Panc1 (cell line): ENCODE results near the gene HLA-DOB. TPM values are rescaled to one million over a fixed set of nuclear protein-coding genes. Genes with fewer than 3 reads are reported as not detected.

Experiments used
- ATAC-seq: fragments of 200-7000 bp; cut with Tn5 transposase; 2 replicates; pipeline ENCODE4 v1.9.1; 2020; ENCODE audit warnings: mild to moderate bottlenecking, moderate library complexity
- BruUV-seq: library from RNA; stranded (reverse); fragments of 400-500 nt; replicated peaks from 2 replicates; lab custom pipeline; 2021; lab: Mats Ljungman, UMichigan
- CTCF ChIA-PET: fragments of 300-600 bp; sonication (Branson Sonifier 250); formaldehyde crosslinking; loops from one replicate; lab custom pipeline; 2022; ENCODE audit warnings: antibody characterized with exemption; lab: Charles Lee
- POLR2A ChIA-PET: fragments of 300-600 bp; sonication (Branson Sonifier 250); formaldehyde crosslinking; loops from one replicate; lab custom pipeline; 2022; ENCODE audit warnings: antibody characterized with exemption; lab: Charles Lee
- DNase-seq: peaks from one replicate; pipeline ENCODE4 v3.0.0-alpha.2; 2010; ENCODE audit warnings: low read depth, low spot score
- H3K27ac ChIP-seq: 2 replicates; pipeline ENCODE4 v1.5.1; 2011; ENCODE audit warnings: mild to moderate bottlenecking, low read length, inconsistent platforms
- H3K27me3 ChIP-seq: fragments of 200-500 bp; sonication (Bioruptor generic); 2 replicates; pipeline ENCODE4 v1.6.0; 2014; ENCODE audit warnings: low read length, inconsistent platforms; ENCODE audit not compliant: control insufficient read depth, insufficient read depth
- H3K36me3 ChIP-seq: fragments of 200-500 bp; sonication (Bioruptor generic); 2 replicates; pipeline ENCODE4 v1.5.1; 2014; ENCODE audit warnings: inconsistent platforms, mild to moderate bottlenecking, low read length, moderate library complexity; ENCODE audit not compliant: control insufficient read depth, insufficient read depth
- H3K4me1 ChIP-seq: 2 replicates; pipeline ENCODE4 v1.5.1; 2011; ENCODE audit warnings: inconsistent platforms, mild to moderate bottlenecking, low read length, moderate library complexity; ENCODE audit not compliant: control insufficient read depth, insufficient read depth
- H3K4me3 ChIP-seq, 2 experiments: 2 replicates each; pipeline ENCODE4 v1.5.1; 2011 to 2012; ENCODE audit warnings: low read depth in 2 of 2, low read length in 2 of 2, mild to moderate bottlenecking in 2 of 2, inconsistent platforms in 1 of 2, moderate library complexity in 1 of 2
- H3K9me3 ChIP-seq: fragments of 200-500 bp; sonication (Bioruptor generic); 2 replicates; pipeline ENCODE4 v1.5.1; 2014; ENCODE audit warnings: low read depth, mild to moderate bottlenecking, inconsistent platforms, low read length, moderate library complexity; ENCODE audit not compliant: control insufficient read depth, insufficient read depth
- POLR2AphosphoS5 ChIP-seq: IDR thresholded peaks from 2 replicates; pipeline ENCODE4 v1.6.1; 2012; ENCODE audit warnings: mild to moderate bottlenecking, low read depth, low read length, moderate library complexity
- SIN3A ChIP-seq: IDR thresholded peaks from 2 replicates; pipeline ENCODE4 v1.6.1; 2012; ENCODE audit warnings: low read depth, mild to moderate bottlenecking, low read length, moderate library complexity, borderline replicate concordance; ENCODE audit not compliant: insufficient read depth
- TCF7L2 ChIP-seq: IDR thresholded peaks from 2 replicates; pipeline ENCODE4 v1.6.1; 2011; ENCODE audit warnings: mild to moderate bottlenecking, low read depth, low read length, inconsistent platforms
- in situ Hi-C: cut with HindIII; loops from 2 replicates; pipeline ENCODE4 v1.10.0; 2016; ENCODE audit warnings: low sequenced_read_pairs, low pct_unique_long_range_greater_than_20kb
- intact Hi-C: fragments of 100-400 bp; cut with micrococcal nuclease; formaldehyde crosslinking; loops from one replicate; pipeline ENCODE4 v1.10.0; 2022; ENCODE audit not compliant: unreplicated experiment
- total RNA-seq: library from RNA; stranded (reverse); gene quantifications from one replicate; pipeline ENCODE4 v1.2.1, GENCODE V29; 2021; ENCODE audit not compliant: unreplicated experiment
- TF ChIP-seq, protein P1 (sequence below), 2 experiments: IDR thresholded peaks; 2 replicates each; pipeline ENCODE4 v1.6.1; 2011 to 2012; ENCODE audit warnings: low read depth in 2 of 2, control low read depth in 1 of 2, low read length in 1 of 2, mild to moderate bottlenecking in 1 of 2, moderate library complexity in 1 of 2; ENCODE audit not compliant: insufficient read depth in 1 of 2
- TF ChIP-seq, protein P2 (sequence below): fragments of 450-650 bp; IDR thresholded peaks from 2 replicates; pipeline ENCODE4 v1.5.1; 2017; ENCODE audit warnings: mild to moderate bottlenecking

HLA-DOB gene
- total RNA-seq, 1 experiment from 2014 or later = 0.39 TPM

DNA sequence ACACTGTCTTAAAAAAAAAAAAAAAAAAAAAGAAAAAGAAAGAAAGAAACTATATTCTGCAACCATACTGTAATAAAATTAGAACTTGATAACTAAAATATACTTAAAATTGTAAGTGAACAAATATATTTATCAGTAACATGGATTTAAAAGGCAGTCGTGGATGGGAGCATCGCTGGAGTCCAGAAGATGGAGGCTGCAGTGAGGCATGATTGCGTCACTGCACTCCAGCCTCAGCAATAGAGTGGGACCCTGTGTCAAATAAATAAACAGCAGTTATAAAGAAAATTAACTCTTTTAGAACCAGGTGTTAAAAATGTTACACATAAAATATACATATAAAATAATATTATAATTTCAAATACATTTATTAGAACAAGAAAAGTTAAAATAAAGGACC, 45.9 kb upstream of the HLA-DOB start:
- no peak for DNase-seq
- TF ChIP-seq, protein P1, sequence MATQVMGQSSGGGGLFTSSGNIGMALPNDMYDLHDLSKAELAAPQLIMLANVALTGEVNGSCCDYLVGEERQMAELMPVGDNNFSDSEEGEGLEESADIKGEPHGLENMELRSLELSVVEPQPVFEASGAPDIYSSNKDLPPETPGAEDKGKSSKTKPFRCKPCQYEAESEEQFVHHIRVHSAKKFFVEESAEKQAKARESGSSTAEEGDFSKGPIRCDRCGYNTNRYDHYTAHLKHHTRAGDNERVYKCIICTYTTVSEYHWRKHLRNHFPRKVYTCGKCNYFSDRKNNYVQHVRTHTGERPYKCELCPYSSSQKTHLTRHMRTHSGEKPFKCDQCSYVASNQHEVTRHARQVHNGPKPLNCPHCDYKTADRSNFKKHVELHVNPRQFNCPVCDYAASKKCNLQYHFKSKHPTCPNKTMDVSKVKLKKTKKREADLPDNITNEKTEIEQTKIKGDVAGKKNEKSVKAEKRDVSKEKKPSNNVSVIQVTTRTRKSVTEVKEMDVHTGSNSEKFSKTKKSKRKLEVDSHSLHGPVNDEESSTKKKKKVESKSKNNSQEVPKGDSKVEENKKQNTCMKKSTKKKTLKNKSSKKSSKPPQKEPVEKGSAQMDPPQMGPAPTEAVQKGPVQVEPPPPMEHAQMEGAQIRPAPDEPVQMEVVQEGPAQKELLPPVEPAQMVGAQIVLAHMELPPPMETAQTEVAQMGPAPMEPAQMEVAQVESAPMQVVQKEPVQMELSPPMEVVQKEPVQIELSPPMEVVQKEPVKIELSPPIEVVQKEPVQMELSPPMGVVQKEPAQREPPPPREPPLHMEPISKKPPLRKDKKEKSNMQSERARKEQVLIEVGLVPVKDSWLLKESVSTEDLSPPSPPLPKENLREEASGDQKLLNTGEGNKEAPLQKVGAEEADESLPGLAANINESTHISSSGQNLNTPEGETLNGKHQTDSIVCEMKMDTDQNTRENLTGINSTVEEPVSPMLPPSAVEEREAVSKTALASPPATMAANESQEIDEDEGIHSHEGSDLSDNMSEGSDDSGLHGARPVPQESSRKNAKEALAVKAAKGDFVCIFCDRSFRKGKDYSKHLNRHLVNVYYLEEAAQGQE (IDR thresholded peaks at IDR 0.05; ENCODE audit: insufficient read depth in 1 of 2, low read depth in 2 of 2, low read length in 1 of 2) = no peak
- no peak for TF ChIP-seq POLR2AphosphoS5
- TF ChIP-seq SIN3A = no peak
- no peak for TF ChIP-seq TCF7L2
- TF ChIP-seq, protein P2, sequence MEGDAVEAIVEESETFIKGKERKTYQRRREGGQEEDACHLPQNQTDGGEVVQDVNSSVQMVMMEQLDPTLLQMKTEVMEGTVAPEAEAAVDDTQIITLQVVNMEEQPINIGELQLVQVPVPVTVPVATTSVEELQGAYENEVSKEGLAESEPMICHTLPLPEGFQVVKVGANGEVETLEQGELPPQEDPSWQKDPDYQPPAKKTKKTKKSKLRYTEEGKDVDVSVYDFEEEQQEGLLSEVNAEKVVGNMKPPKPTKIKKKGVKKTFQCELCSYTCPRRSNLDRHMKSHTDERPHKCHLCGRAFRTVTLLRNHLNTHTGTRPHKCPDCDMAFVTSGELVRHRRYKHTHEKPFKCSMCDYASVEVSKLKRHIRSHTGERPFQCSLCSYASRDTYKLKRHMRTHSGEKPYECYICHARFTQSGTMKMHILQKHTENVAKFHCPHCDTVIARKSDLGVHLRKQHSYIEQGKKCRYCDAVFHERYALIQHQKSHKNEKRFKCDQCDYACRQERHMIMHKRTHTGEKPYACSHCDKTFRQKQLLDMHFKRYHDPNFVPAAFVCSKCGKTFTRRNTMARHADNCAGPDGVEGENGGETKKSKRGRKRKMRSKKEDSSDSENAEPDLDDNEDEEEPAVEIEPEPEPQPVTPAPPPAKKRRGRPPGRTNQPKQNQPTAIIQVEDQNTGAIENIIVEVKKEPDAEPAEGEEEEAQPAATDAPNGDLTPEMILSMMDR = no peak
- Histone ChIP-seq H3K4me1 (peaks cover 19% of the 10 kb centered on the region), H3K27me3 (no peaks in the 10 kb centered on the region), H3K4me3 (no peak overlapping the region), H3K36me3 (peaks cover 3% of the 10 kb centered on the region; the same call in 1 of the 2 replicates), H3K27ac (no peak overlapping the region), H3K9me3 (no peaks in the 10 kb centered on the region)
- BruUV-seq = no TSS peak
- ChIA-PET POLR2A (interaction anchor here (0.6 kb wide), 1 partner anchor 71 kb away, joined by 10 read pairs; no protein-coding TSS in a partner anchor), CTCF (interaction anchor here (2.0 kb wide), 1 partner anchor 24 kb away, joined by 7 read pairs; the partner anchor contains the start of gene TAP2)
- no peak for ATAC-seq
- intact Hi-C loops = loop anchor here (10.0 kb wide), 1 partner anchor 448 kb away; no protein-coding TSS in a partner anchor
- in situ Hi-C loops = no loop called here

DNA sequence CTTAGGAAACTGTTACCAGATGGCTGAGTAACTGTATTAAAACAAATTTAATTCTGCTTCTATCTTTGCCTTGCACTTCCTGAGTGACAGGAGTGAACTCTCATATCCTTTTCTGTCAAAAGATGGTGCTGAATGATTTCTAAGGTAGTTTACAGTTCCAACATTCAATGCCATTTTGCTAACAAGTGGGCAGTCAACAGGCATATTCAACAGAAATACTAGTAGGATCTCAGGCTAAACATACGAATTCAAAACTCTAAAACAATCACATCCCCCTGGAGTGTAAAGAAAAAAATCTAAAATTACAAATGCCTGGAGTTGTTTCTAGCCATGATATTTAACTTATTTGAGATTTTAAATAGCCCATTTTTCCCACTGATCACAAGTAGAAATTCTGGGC, 43.9 kb upstream of the HLA-DOB start:
- Histone ChIP-seq H3K4me1 (peaks cover 16% of the 10 kb centered on the region), H3K36me3 (peaks cover 3% of the 10 kb centered on the region; the same call in 1 of the 2 replicates), H3K4me3 (no peak overlapping the region), H3K27ac (peak overlapping the region; percentile 59; the same call in 1 of the 2 replicates), H3K27me3 (no peaks in the 10 kb centered on the region), H3K9me3 (no peaks in the 10 kb centered on the region)
- intact Hi-C loops = loop anchor here (10.0 kb wide), 1 partner anchor 446 kb away; no protein-coding TSS in a partner anchor
- DNase-seq (no peak), ATAC-seq (no peak)
- in situ Hi-C loops = no loop called here
- CTCF ChIA-PET = no interaction called here
- no TSS peak for BruUV-seq
- TF ChIP-seq POLR2AphosphoS5 (no peak), SIN3A (no peak), TCF7L2 (no peak)
- TF ChIP-seq, protein P1 (IDR thresholded peaks at IDR 0.05; ENCODE audit: insufficient read depth in 1 of 2, low read depth in 2 of 2, low read length in 1 of 2) = no peak
- TF ChIP-seq, protein P2 = no peak
- POLR2A ChIA-PET = no interaction called here
